Testis (tissue), 3 donors: Measurements from ENCODE around the gene OR10G7. TPM values are rescaled to one million over a fixed set of nuclear protein-coding genes. Genes with fewer than 3 reads are reported as not detected.
"Not testable (repeated sequence)": the region's sequence is repeated elsewhere in the genome, so short reads cannot be mapped to it uniquely, and the experiment has no call there.

Source experiments
- DNase-seq: peaks from one replicate; pipeline ENCODE4 v3.0.0-alpha.2; 2019
- H3K27ac ChIP-seq, 2 donors: fragments of 200-600 bp; sonication (generic); one replicate each; pipeline ENCODE4 v1.5.1; 2019
- H3K27me3 ChIP-seq: fragments of 200-600 bp; sonication (generic); one replicate; pipeline ENCODE4 v1.5.1; 2019
- H3K36me3 ChIP-seq: fragments of 200-600 bp; sonication (generic); one replicate; pipeline ENCODE4 v1.5.1; 2017; ENCODE audit warnings: low read depth; ENCODE audit errors: missing control alignments
- H3K4me1 ChIP-seq: fragments of 200-600 bp; sonication (generic); one replicate; pipeline ENCODE4 v1.5.1; 2019
- H3K4me3 ChIP-seq, 2 donors: fragments of 200-600 bp; sonication (generic); one replicate each; pipeline ENCODE4 v1.5.1; 2017 to 2019
- H3K9me3 ChIP-seq: fragments of 200-600 bp; sonication (generic); one replicate; pipeline ENCODE4 v1.5.1; 2017
- CTCF ChIP-seq, 3 experiments: fragments of 450-650 bp in 2 of 3; fragments of 200-600 bp in 1 of 3; sonication (generic) in 1 of 3; IDR thresholded peaks; one replicate each; pipeline ENCODE4 v1.5.1; 2016 to 2019; ENCODE audit warnings: antibody characterized with exemption in 3 of 3, mild to moderate bottlenecking in 2 of 3, moderate library complexity in 1 of 3
- POLR2A ChIP-seq: fragments of 450-650 bp; IDR thresholded peaks from one replicate; pipeline ENCODE4 v1.6.1; 2017; ENCODE audit warnings: antibody characterized with exemption, mild to moderate bottlenecking, moderate library complexity
- WGBS, 2 donors: methylation state at CpG; one replicate each; pipeline ENCODE4 v1.1.5; 2018; 5-methylcytosine and 5-hydroxymethylcytosine counted together
- intact Hi-C: fragments of 100-400 bp; cut with DNase I; formaldehyde crosslinking; loops from one replicate; pipeline ENCODE4 v1.15.1; 2023; ENCODE audit warnings: low total_unique reads
- polyA plus RNA-seq: library from polyadenylated mRNA; stranded (reverse); fragments of 350-450 nt; fragmentation: Illumina TruSeq; extraction: RNeasy Lipid Tissue Mini Kit (QIAGEN cat#74804); gene quantifications from one replicate; pipeline ENCODE4 v1.2.3, GENCODE V29; 2014; ENCODE audit warnings: low read depth, low replicate concordance; ENCODE audit not compliant: insufficient read depth
- total RNA-seq, 2 donors: library from RNA; depleted of rRNA; stranded (reverse); fragments of >200 nt; gene quantifications; one replicate each; pipeline ENCODE4 v1.2.3, GENCODE V29; 2016

The OR10G7 gene
- total and polyA plus RNA-seq, 3 donors from 2014 or later, result not detected

- no peak for DNase-seq
- H3K27ac ChIP-seq, result no peak within 1 kb of the TSS
- no peaks in the 10 kb centered on the region for H3K9me3 ChIP-seq
- no peak for TF ChIP-seq CTCF (IDR thresholded peaks at IDR 0.05)
- no peak for TF ChIP-seq POLR2A
- H3K4me1 ChIP-seq, result no peaks in the 10 kb centered on the region
- intact Hi-C loops, result no loop called here
- no peak within 1 kb of the TSS for H3K4me3 ChIP-seq
- no peaks in the 10 kb centered on the region for H3K36me3 ChIP-seq
- H3K27me3 ChIP-seq, result no peaks in the 10 kb centered on the region
- WGBS, 2 donors, result 63 to 87% methylated on average over 2 of the region's 2 CpGs
Measured at GRCh38 chr11:124026498-124026897, 14.6 kb downstream of the OR10G7 start, which contains the start of gene OR10G8. Gene OR10G8 (plus strand): TSS chr11:124026798. CDS start chr11:124029623, 2,825 bp downstream.

- DNase-seq, H3K36me3 ChIP-seq, H3K27me3 ChIP-seq, H3K9me3 ChIP-seq, H3K4me1 ChIP-seq, H3K27ac ChIP-seq, H3K4me3 ChIP-seq, intact Hi-C loops: not testable (repeated sequence)
- WGBS, 2 donors, result 82 to 89% methylated on average over 3 of the region's 9 CpGs
Measured at GRCh38 chr11:124015837-124016236, 25.3 kb downstream of the OR10G7 start.

- WGBS, 2 donors, result 81 to 95% methylated on average over 2 of the region's 2 CpGs
- Histone ChIP-seq H3K9me3 (no peaks in the 10 kb centered on the region), H3K4me1 (no peaks in the 10 kb centered on the region), H3K27me3 (no peaks in the 10 kb centered on the region), H3K4me3 (no peak within 1 kb of the TSS), H3K36me3 (no peaks in the 10 kb centered on the region), H3K27ac (no peak within 1 kb of the TSS)
- intact Hi-C loops, result no loop called here
- no peak for DNase-seq
- TF ChIP-seq CTCF (IDR thresholded peaks at IDR 0.05), result no peak
- no peak for TF ChIP-seq POLR2A
Measured at GRCh38 chr11:124012697-124013096, 28.4 kb downstream of the OR10G7 start, which contains the start of gene OR10G4. Gene OR10G4 (plus strand): TSS chr11:124012997. CDS start chr11:124015575, 2,578 bp downstream.

- H3K27me3 ChIP-seq, result no peaks in the 10 kb centered on the region
- no peak for DNase-seq
- H3K9me3 ChIP-seq, result no peaks in the 10 kb centered on the region
- no peak within 1 kb of the TSS for H3K4me3 ChIP-seq
- intact Hi-C loops, result no loop called here
- no peaks in the 10 kb centered on the region for H3K4me1 ChIP-seq
- 56 to 81% methylated on average over 1 of the region's 1 CpG for WGBS, 2 donors
- no peak within 1 kb of the TSS for H3K27ac ChIP-seq
- TF ChIP-seq CTCF (IDR thresholded peaks at IDR 0.05) (no peak), POLR2A (no peak)
- H3K36me3 ChIP-seq, result no peaks in the 10 kb centered on the region
Measured at GRCh38 chr11:123995119-123995518, 46.0 kb downstream of the OR10G7 start, which contains the start of gene OR10G6. Gene OR10G6 (minus strand): TSS chr11:123995161. CDS start chr11:123995161, 0 bp downstream.

Other genes starting within 250 kb of the OR10G7 start
- not detected for gene OR6M1, start 235.0 kb downstream of the OR10G7 start, total RNA-seq
- gene OR6M1, start 235.0 kb downstream of the OR10G7 start, polyA plus RNA-seq, result not detected
- gene TMEM225, start 155.7 kb downstream of the OR10G7 start, total RNA-seq, result 1 to 10 TPM; 6.1 to 10.0 TPM
- gene TMEM225, start 155.7 kb downstream of the OR10G7 start, polyA plus RNA-seq, result 49.1 TPM
- 10 to 100 TPM in 1 of 2 donors, 1 to 10 TPM in 1; 5.6 to 11.7 TPM for gene OR8D4, start 139.2 kb downstream of the OR10G7 start, total RNA-seq
- gene OR8D4, start 139.2 kb downstream of the OR10G7 start, polyA plus RNA-seq, result not detected
- 1 to 10 TPM; 4.0 to 5.5 TPM for gene OR4D5, start 101.7 kb downstream of the OR10G7 start, total RNA-seq
- not detected for gene OR4D5, start 101.7 kb downstream of the OR10G7 start, polyA plus RNA-seq
- gene OR6T1, start 97.5 kb downstream of the OR10G7 start, total RNA-seq, result not detected
- 0.71 TPM for gene OR6T1, start 97.5 kb downstream of the OR10G7 start, polyA plus RNA-seq
- gene OR10S1, start 63.5 kb downstream of the OR10G7 start, total RNA-seq, result not detected
- gene OR10S1, start 63.5 kb downstream of the OR10G7 start, polyA plus RNA-seq, result not detected
- gene OR10G6, start 46.2 kb downstream of the OR10G7 start, total RNA-seq, result not detected
- gene OR10G6, start 46.2 kb downstream of the OR10G7 start, polyA plus RNA-seq, result not detected
- 1 to 10 TPM; 4.1 to 4.6 TPM for gene OR10G4, start 28.3 kb downstream of the OR10G7 start, total RNA-seq
- 0.15 TPM for gene OR10G4, start 28.3 kb downstream of the OR10G7 start, polyA plus RNA-seq
- gene OR10G9, start 18.3 kb downstream of the OR10G7 start, total RNA-seq, result 1 to 10 TPM; 1.9 to 2.4 TPM
- not detected for gene OR10G9, start 18.3 kb downstream of the OR10G7 start, polyA plus RNA-seq
- gene OR10G8, start 14.5 kb downstream of the OR10G7 start, total RNA-seq, result 1 to 10 TPM; 1.7 to 5.8 TPM
- gene OR10G8, start 14.5 kb downstream of the OR10G7 start, polyA plus RNA-seq, result not detected
- 10 to 100 TPM; 26.6 to 31.3 TPM for gene VWA5A, start 74.1 kb upstream of the OR10G7 start, total RNA-seq
- 28.3 TPM for gene VWA5A, start 74.1 kb upstream of the OR10G7 start, polyA plus RNA-seq
- 1 to 10 TPM; 1.5 to 1.6 TPM for gene OR10D3, start 142.0 kb upstream of the OR10G7 start, total RNA-seq
- not detected for gene OR10D3, start 142.0 kb upstream of the OR10G7 start, polyA plus RNA-seq
- 1 to 10 TPM; 1.2 to 2.6 TPM for gene OR8G1, start 199.8 kb upstream of the OR10G7 start, total RNA-seq
- gene OR8G1, start 199.8 kb upstream of the OR10G7 start, polyA plus RNA-seq, result 0.29 TPM
- 1 to 10 TPM; 2.5 to 4.5 TPM for gene OR8G5, start 215.1 kb upstream of the OR10G7 start, total RNA-seq
- 5.7 TPM for gene OR8G5, start 215.1 kb upstream of the OR10G7 start, polyA plus RNA-seq